CD14-positive monocyte (primary cell): Measurements from ENCODE around the gene STYX. TPM values are rescaled to one million over a fixed set of nuclear protein-coding genes. Genes with fewer than 3 reads are reported as not detected.

ENCODE experiments used
- DNase-seq, 3 donors: peaks; one replicate each; pipeline ENCODE4 v3.0.0-alpha.2; 2011 to 2022
- H2AFZ ChIP-seq: 2 replicates; pipeline ENCODE4 v1.6.0; 2012; ENCODE audit warnings: mild to moderate bottlenecking, low read depth, low read length, inconsistent platforms; ENCODE audit not compliant: insufficient read depth, poor library complexity, severe bottlenecking
- H3K27ac ChIP-seq, 2 donors: 1 replicate in 1 of 2; 2 replicates in 1 of 2; pipeline ENCODE4 v1.5.1; 2012 to 2013; ENCODE audit warnings: low read length in 2 of 2, control low read depth in 1 of 2, inconsistent platforms in 1 of 2, low read depth in 1 of 2, mild to moderate bottlenecking in 1 of 2
- H3K27me3 ChIP-seq, 2 donors: one replicate each; pipeline versions ENCODE4 v1.6.0 to v1.6.1; 2011 to 2013; ENCODE audit warnings: low read length in 2 of 2; ENCODE audit not compliant: control insufficient read depth in 2 of 2, insufficient read depth in 2 of 2
- H3K36me3 ChIP-seq, 2 donors: replicated peaks in 1 of 2; 1 replicate in 1 of 2; 2 replicates in 1 of 2; pipeline versions ENCODE4 v1.5.1 to v1.6.1; 2012 to 2013; ENCODE audit warnings: low read length in 2 of 2, control low read depth in 1 of 2, inconsistent platforms in 1 of 2, mild to moderate bottlenecking in 1 of 2; ENCODE audit not compliant: insufficient read depth in 2 of 2, control insufficient read depth in 1 of 2
- H3K4me1 ChIP-seq, 2 donors: 1 replicate in 1 of 2; 2 replicates in 1 of 2; pipeline versions ENCODE4 v1.5.1 to v1.6.1; 2012 to 2013; ENCODE audit warnings: low read length in 2 of 2, control low read depth in 1 of 2, inconsistent platforms in 1 of 2, mild to moderate bottlenecking in 1 of 2, moderate library complexity in 1 of 2; ENCODE audit not compliant: insufficient read depth in 2 of 2, control insufficient read depth in 1 of 2
- H3K4me2 ChIP-seq: replicated peaks from 2 replicates; pipeline ENCODE3; 2012; ENCODE audit warnings: low read length, moderate library complexity, mild to moderate bottlenecking; ENCODE audit not compliant: poor library complexity, severe bottlenecking; ENCODE audit errors: extremely low read depth
- H3K4me3 ChIP-seq, 3 experiments: fragments of 200-600 bp in 1 of 3; sonication (generic) in 1 of 3; replicated peaks in 1 of 3; 1 replicate in 2 of 3; 2 replicates in 1 of 3; pipeline ENCODE4 v1.5.1; 2011 to 2013; ENCODE audit warnings: low read length in 3 of 3, mild to moderate bottlenecking in 3 of 3, control low read depth in 2 of 3, low read depth in 2 of 3, inconsistent platforms in 1 of 3, moderate library complexity in 1 of 3
- H3K79me2 ChIP-seq: 2 replicates; pipeline ENCODE4 v1.6.0; 2012; ENCODE audit warnings: mild to moderate bottlenecking, control low read depth, inconsistent platforms, low read length, moderate library complexity; ENCODE audit not compliant: insufficient read depth
- H3K9ac ChIP-seq: 2 replicates; pipeline ENCODE4 v1.6.0; 2017; ENCODE audit warnings: low read length, mild to moderate bottlenecking; ENCODE audit not compliant: insufficient read depth, poor library complexity, severe bottlenecking
- H3K9me3 ChIP-seq, 2 donors: replicated peaks in 1 of 2; 1 replicate in 1 of 2; 2 replicates in 1 of 2; pipeline versions ENCODE4 v1.5.1 to v1.6.1; 2012 to 2013; ENCODE audit warnings: low read length in 2 of 2, control low read depth in 1 of 2; ENCODE audit not compliant: control insufficient read depth in 1 of 2, insufficient read depth in 1 of 2
- H4K20me1 ChIP-seq: 2 replicates; pipeline ENCODE4 v1.6.0; 2012; ENCODE audit warnings: mild to moderate bottlenecking, low read length, control low read depth, moderate library complexity; ENCODE audit not compliant: insufficient read depth
- H3K27ac Mint-ChIP-seq, 7 donors: one replicate each; pipeline ENCODE4 v1.8.0; 2020; ENCODE audit warnings: mild to moderate bottlenecking in 7 of 7, mixed read lengths in 7 of 7, moderate library complexity in 6 of 7, inconsistent platforms in 2 of 7
- H3K27me3 Mint-ChIP-seq, 3 donors: one replicate each; pipeline ENCODE4 v1.8.0; 2021 to 2022; ENCODE audit warnings: low read depth in 3 of 3, mild to moderate bottlenecking in 3 of 3, mixed read lengths in 3 of 3, moderate library complexity in 3 of 3, inconsistent platforms in 1 of 3
- H3K36me3 Mint-ChIP-seq, 2 donors: one replicate each; pipeline ENCODE4 v1.8.0; 2020; ENCODE audit warnings: mixed read lengths in 2 of 2, inconsistent platforms in 1 of 2, mild to moderate bottlenecking in 1 of 2
- H3K4me1 Mint-ChIP-seq: one replicate; pipeline ENCODE4 v1.8.0; 2020; ENCODE audit warnings: mild to moderate bottlenecking, mixed read lengths
- H3K4me3 Mint-ChIP-seq, 2 donors: one replicate each; pipeline ENCODE4 v1.8.0; 2020; ENCODE audit warnings: mild to moderate bottlenecking in 2 of 2, mixed read lengths in 2 of 2, moderate library complexity in 1 of 2
- H3K9me3 Mint-ChIP-seq, 7 donors: one replicate each; pipeline ENCODE4 v1.8.0; 2020 to 2022; ENCODE audit warnings: mixed read lengths in 7 of 7, mild to moderate bottlenecking in 6 of 7, moderate library complexity in 6 of 7, inconsistent platforms in 2 of 7
- WGBS: methylation state at CpG from one replicate; pipeline ENCODE4 v1.1.5; 2013; ENCODE audit warnings: missing lambda C conversion rate; ENCODE audit not compliant: insufficient coverage; 5-methylcytosine and 5-hydroxymethylcytosine counted together
- intact Hi-C, 2 donors: fragments of 100-400 bp; cut with micrococcal nuclease; formaldehyde crosslinking; loops; one replicate each; pipeline versions ENCODE4 v1.15.0 to v1.15.1; 2023
- polyA plus RNA-seq, 3 donors: library from polyadenylated mRNA; depleted of rRNA in 1 of 3; unstranded in 2 of 3; stranded (reverse) in 1 of 3; fragments of 300-500 nt in 2 of 3; fragments of >200 nt in 1 of 3; fragmentation: Illumina TruSeq in 2 of 3; gene quantifications; 1 replicate in 2 of 3; 2 replicates in 1 of 3; pipeline ENCODE4 v1.2.3, GENCODE V29; 2012 to 2021
- TF ChIP-seq, protein P1 (sequence below): fragments of 200-600 bp; IDR thresholded peaks from one replicate; pipeline ENCODE4 v1.8.0; 2022; ENCODE audit warnings: antibody characterized with exemption, mild to moderate bottlenecking

Gene STYX
- polyA plus RNA-seq, 3 donors = 7.3 to 16.7 (median 12.0) TPM

DNA sequence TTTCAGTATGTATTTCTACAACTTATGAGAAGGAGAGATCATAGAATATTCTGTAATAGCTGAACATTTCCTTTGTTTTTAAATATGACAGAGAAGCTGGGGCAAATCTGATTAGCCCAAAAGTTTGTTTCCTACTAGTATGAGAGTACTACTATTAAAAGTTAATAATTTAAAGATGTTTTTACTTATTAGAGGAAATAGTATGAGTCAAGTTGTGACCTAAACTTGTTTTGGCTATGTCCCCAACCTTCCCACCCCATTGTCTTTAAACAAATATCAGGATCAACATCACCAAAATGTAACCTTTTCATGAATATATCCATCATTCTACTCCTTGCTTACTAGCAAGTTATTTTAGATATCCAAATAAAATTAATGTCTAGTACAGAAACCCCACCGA lies 50.9 kb downstream of the STYX start:
- Mint-ChIP-seq H3K9me3 (no peaks in the 10 kb centered on the region), H3K36me3 (peaks cover 17 to 28% of the 10 kb centered on the region in 2 donors), H3K4me1 (peaks cover 3% of the 10 kb centered on the region), H3K27me3 (no peaks in the 10 kb centered on the region), H3K27ac (no peak overlapping the region), H3K4me3 (no peak overlapping the region)
- TF ChIP-seq, protein P1, sequence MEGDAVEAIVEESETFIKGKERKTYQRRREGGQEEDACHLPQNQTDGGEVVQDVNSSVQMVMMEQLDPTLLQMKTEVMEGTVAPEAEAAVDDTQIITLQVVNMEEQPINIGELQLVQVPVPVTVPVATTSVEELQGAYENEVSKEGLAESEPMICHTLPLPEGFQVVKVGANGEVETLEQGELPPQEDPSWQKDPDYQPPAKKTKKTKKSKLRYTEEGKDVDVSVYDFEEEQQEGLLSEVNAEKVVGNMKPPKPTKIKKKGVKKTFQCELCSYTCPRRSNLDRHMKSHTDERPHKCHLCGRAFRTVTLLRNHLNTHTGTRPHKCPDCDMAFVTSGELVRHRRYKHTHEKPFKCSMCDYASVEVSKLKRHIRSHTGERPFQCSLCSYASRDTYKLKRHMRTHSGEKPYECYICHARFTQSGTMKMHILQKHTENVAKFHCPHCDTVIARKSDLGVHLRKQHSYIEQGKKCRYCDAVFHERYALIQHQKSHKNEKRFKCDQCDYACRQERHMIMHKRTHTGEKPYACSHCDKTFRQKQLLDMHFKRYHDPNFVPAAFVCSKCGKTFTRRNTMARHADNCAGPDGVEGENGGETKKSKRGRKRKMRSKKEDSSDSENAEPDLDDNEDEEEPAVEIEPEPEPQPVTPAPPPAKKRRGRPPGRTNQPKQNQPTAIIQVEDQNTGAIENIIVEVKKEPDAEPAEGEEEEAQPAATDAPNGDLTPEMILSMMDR = no peak
- Histone ChIP-seq H3K36me3 (peaks cover 14 to 26% of the 10 kb centered on the region in 2 donors), H4K20me1 (no peaks in the 10 kb centered on the region), H3K9me3 (no peaks in the 10 kb centered on the region), H3K9ac (no peak overlapping the region), H3K4me3 (no peak overlapping the region), H3K4me1 (no peaks in the 10 kb centered on the region), H3K27ac (no peak overlapping the region), H3K4me2 (no peak overlapping the region), H2AFZ (no peak overlapping the region), H3K27me3 (no peaks in the 10 kb centered on the region), H3K79me2 (no peaks in the 10 kb centered on the region)
- no peak for DNase-seq
- no CpG with 5 or more reads among the region's 1 CpG for WGBS
- intact Hi-C loops = no loop called here

DNA sequence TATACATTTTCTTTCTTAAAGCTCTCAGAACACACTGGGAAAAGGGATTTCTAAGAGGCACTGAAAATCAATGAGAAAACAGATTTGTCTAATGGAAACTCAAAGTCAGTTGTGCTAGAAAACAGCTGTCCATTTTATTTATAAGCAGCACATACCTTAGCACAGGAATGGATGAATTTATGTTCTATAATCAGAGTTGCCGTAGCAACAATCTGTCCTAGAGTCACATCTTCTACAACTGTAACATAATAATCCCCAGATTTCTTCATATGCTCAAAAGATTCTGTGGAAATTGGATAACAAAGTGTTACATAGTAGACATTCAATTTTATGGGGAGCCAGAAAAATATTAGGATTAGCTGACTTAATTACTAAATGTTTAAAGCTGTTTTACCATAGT lies 51.7 kb downstream of the STYX start:
- H2AFZ ChIP-seq = no peak overlapping the region
- peaks cover 3% of the 10 kb centered on the region for H3K4me1 Mint-ChIP-seq
- H3K4me3 ChIP-seq = no peak overlapping the region
- no peak overlapping the region for H3K27ac ChIP-seq
- TF ChIP-seq, protein P1 = no peak
- no peak overlapping the region for H3K9ac ChIP-seq
- H4K20me1 ChIP-seq = no peaks in the 10 kb centered on the region
- no CpG with 5 or more reads among the region's 1 CpG for WGBS
- H3K27me3 ChIP-seq = no peaks in the 10 kb centered on the region
- H3K79me2 ChIP-seq = no peaks in the 10 kb centered on the region
- H3K27me3 Mint-ChIP-seq = no peaks in the 10 kb centered on the region
- H3K4me3 Mint-ChIP-seq = no peak overlapping the region
- intact Hi-C loops = no loop called here
- H3K36me3 ChIP-seq = peaks cover 13 to 19% of the 10 kb centered on the region in 2 donors
- H3K27ac Mint-ChIP-seq = no peak overlapping the region
- no peaks in the 10 kb centered on the region for H3K4me1 ChIP-seq
- H3K36me3 Mint-ChIP-seq = peaks cover 15 to 22% of the 10 kb centered on the region in 2 donors
- no peaks in the 10 kb centered on the region for H3K9me3 Mint-ChIP-seq
- H3K4me2 ChIP-seq = no peak overlapping the region
- no peaks in the 10 kb centered on the region for H3K9me3 ChIP-seq
- no peak for DNase-seq
